ENCODE measurements around the gene PISD. TPM values are rescaled to one million over a fixed set of nuclear protein-coding genes. Genes with fewer than 3 reads are reported as not detected.
A peak's percentile ranks its signal among the peaks of the same experiment; 100 is the strongest.

The PISD gene

GRCh38 chr22:31572939-31573338 is 89.1 kb downstream of the PISD start:
- H3K27ac ChIP-seq (replicated peaks): no peak overlapping the region

GRCh38 chr22:31569126-31569525 is 92.9 kb downstream of the PISD start:
- peak in 1 of 2 experiments; percentile 23 for DNase-seq (ENCODE audit: low read depth in 1 of 2, low spot score in 1 of 2)
- H3K4me3 ChIP-seq (replicated peaks; ENCODE audit: insufficient read depth, low read length): no peak overlapping the region
- no peaks in the 10 kb centered on the region for H3K27me3 ChIP-seq (ENCODE audit: insufficient read depth, poor library complexity, severe bottlenecking)
- TF ChIP-seq GABPA (IDR thresholded peaks at IDR 0.05; ENCODE audit: low read depth): no peak
- no peak for TF ChIP-seq POLR2AphosphoS5 (IDR thresholded peaks at IDR 0.05; ENCODE audit: low read depth)
- TF ChIP-seq, protein P1, sequence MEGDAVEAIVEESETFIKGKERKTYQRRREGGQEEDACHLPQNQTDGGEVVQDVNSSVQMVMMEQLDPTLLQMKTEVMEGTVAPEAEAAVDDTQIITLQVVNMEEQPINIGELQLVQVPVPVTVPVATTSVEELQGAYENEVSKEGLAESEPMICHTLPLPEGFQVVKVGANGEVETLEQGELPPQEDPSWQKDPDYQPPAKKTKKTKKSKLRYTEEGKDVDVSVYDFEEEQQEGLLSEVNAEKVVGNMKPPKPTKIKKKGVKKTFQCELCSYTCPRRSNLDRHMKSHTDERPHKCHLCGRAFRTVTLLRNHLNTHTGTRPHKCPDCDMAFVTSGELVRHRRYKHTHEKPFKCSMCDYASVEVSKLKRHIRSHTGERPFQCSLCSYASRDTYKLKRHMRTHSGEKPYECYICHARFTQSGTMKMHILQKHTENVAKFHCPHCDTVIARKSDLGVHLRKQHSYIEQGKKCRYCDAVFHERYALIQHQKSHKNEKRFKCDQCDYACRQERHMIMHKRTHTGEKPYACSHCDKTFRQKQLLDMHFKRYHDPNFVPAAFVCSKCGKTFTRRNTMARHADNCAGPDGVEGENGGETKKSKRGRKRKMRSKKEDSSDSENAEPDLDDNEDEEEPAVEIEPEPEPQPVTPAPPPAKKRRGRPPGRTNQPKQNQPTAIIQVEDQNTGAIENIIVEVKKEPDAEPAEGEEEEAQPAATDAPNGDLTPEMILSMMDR (IDR thresholded peaks at IDR 0.05; ENCODE audit: insufficient read depth, low read length): no peak
- TF ChIP-seq SPI1 (IDR thresholded peaks at IDR 0.05; ENCODE audit: borderline replicate concordance, low read depth): no peak
- TF ChIP-seq REST (IDR thresholded peaks at IDR 0.05; ENCODE audit: insufficient replicate concordance, low read depth): no peak
- no peak overlapping the region for H3K27ac ChIP-seq (replicated peaks)

More at GRCh38 chr22:31572939-31573338, 89.1 kb downstream of the PISD start:
- no peak overlapping the region for H3K4me3 ChIP-seq (replicated peaks; ENCODE audit: insufficient read depth, low read length)
- no peaks in the 10 kb centered on the region for H3K27me3 ChIP-seq (ENCODE audit: insufficient read depth, poor library complexity, severe bottlenecking)
- TF ChIP-seq POLR2AphosphoS5 (IDR thresholded peaks at IDR 0.05; ENCODE audit: low read depth) (no peak), REST (IDR thresholded peaks at IDR 0.05; ENCODE audit: insufficient replicate concordance, low read depth) (no peak)
- TF ChIP-seq, protein P1 (IDR thresholded peaks at IDR 0.05; ENCODE audit: insufficient read depth, low read length): no peak
- DNase-seq (ENCODE audit: low read depth in 1 of 2, low spot score in 1 of 2): no peak

Small RNA genes lying within 50 kb of the gene (microRNA-seq; reads per million reads assigned to microRNA genes)
- not detected for gene MIR7109

Measured in HL-60 (cell line).